HG03521 (cell line): ENCODE data around the gene EGR4.
"Not testable (repeated sequence)": the region's sequence is repeated elsewhere in the genome, so short reads cannot be mapped to it uniquely, and the experiment has no call there.

Experiments used
- ATAC-seq: cut with Tn5 transposase; IDR thresholded peaks from one replicate; pipeline ENCODE4 v1.9.1; 2021; ENCODE audit warnings: mild to moderate bottlenecking, moderate library complexity; ENCODE audit not compliant: unreplicated experiment

EGR4 gene

DNA sequence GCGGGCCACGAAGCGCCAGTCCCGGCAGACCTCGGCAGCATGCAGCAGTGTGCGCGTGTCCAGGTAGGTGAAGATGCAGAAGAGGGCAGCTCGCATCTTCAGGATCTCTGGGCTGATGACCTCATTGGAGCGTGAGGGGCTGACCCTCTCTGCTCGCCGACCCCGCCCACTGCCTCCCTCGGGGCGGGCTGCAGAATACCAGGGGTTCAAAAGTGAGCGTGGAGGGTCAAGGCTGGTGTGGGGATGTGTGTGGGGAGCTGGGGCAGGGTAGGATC, 29.1 kb downstream of the EGR4 start:
- ATAC-seq, result no peak

DNA sequence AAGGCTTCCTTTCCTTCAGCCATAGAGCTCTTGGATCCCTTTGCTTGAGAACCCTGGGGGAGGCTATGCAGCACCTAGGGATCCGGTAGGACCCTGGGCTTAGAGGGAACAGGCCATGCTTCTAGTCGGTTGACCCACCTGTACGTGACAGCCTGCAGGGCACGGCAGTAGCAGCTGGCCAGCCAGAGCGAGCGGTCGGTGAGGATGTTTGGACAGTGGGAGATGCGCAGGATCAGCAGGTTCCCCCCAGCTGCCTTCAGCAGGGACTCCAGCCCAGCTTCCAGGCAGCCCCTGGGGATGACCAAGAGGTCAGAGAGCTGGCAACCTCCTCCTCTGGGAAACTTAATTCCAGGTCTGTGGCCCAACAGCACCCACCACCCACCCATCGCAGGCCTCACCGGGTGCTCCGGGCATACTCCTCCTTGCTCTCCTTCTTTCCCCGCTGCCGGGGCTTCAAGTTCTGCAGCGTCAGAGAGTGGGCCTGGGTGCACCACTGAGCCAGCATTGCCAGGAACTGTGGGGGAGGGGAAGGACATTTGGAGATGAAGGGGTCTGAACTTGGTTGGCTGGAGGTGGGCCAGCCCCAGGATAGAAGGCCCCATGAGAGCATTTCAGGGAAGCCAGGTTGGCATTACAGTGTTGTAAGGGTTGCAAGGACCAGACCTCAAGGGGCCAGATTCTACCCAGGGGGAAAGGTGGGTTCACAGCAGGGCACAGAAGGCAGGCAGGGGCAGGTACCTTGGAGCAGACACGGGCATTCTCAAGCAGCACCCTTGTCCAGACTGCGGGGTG, 29.6 kb downstream of the EGR4 start:
- no peak for ATAC-seq

DNA sequence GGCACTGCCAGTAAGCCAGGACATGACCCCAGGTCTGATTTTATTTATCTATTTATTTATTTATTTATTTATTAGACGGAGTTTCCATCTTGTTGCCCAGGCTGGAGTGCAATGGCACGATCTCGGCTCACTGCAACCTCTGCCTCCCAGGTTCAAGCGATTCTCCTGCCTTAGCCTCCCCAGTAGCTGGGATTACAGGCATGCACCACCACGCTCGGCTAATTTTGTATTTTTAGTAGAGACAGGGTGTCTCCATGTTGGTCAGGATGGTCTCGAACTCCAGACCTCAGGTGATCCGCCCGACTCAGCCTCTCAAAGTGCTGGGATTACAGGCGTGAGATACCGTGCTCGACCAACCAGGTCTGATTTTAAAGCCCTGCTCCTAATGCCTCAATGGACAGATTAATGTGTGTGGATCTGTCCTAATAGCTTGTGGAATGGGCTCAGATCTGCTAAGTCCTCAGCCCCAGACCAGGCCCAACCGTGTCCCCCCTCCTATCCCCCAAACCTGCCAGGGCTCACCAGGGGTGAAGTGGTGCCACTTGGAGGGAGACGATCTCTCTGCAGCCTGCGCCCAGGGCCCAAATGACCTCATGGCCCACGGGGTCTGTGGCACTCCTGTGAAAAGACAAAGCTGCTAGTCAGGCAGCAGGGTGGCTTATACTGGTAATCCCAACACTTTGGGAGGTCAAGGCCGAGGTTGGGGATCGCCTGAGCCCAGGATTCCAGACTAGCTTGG, 30.5 kb downstream of the EGR4 start:
- ATAC-seq, result not testable (repeated sequence)

DNA sequence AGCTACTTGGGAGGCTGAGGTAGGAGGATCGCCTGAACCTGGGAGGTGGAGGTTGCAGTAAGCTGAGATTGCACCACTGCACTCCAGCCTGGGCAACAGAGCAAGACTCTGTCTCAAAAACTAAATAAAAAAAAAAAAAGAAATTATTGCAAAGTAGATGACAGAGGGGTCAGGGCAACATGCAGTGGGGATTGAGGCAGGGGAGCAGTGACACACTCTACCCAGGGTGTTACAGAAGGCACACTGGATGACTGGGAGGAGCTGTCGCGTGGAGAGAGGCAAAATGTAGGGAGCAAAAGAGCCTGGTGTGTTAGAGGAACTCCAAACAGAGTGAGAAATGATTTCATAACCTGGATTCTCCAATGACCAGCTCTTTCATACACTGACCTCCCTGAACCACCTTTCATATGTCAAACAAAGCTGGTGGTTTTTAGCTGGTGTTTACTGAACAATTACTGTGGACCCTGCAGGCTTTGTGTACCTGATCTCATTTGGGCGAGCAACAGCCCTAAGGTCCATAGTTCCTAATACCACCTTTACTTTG, 31.2 kb downstream of the EGR4 start:
- ATAC-seq, result no peak

DNA sequence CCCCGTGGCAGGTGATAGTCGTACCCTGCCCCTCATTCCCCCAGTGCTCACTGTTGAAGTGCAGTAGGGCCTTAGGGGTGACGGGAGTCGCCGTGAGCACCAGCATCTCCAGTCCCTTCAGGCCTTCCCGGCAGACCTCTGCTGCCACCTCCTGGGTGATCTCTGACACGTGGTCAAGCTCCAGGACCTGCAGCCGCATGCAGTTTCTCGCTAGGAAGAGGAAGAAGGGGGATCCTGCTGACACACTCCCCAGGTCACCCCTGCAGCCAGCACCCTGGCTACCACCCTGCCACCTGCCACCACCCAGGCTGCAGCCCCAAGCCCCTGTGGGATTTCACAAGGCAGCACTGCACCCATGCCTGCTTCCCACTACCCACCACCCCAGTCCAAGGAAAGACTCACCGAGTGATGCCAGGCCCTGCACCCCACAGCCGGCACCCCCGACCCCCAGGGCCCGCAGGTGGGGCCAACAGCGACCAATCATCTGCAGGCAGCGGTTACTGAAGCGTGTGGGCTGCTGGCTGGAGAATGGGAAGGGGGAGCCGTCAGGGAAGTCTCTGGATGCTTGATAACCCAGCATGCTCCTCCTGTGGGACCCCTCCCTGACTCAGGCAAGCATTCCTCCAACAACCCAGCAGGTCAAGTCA, 32.9 kb downstream of the EGR4 start:
- ATAC-seq, result no peak

DNA sequence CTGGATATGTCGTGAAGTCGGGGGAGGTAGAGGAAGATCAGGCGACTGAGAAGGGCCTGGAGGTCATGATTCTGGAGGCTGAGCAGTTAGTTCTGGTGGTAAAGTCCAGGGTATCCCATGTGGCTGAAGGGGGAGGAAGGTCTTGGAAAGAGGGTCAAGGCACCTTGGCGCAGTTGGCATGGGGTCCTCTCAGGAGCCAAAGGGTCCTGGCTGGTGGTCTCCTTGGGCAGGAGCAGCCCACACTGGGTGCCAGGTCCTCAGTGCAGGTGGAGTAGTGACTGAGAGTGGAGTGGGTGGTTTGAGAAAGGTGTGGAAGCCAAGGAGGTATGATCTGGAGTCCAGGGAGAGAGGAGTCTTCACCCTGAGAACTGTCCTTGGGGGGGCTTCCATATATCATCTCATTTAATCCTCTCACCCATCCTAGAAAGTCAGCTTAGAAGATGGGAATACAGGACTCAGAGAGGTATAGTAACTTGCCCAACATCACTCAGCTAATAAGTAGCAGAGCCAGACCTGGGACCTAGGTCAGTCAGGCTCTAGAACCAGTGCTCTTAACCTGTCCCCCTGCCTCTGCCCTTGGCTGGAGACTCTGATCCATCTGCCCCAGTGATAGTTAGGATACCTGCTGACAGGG, 33.5 kb downstream of the EGR4 start:
- ATAC-seq, result no peak

DNA sequence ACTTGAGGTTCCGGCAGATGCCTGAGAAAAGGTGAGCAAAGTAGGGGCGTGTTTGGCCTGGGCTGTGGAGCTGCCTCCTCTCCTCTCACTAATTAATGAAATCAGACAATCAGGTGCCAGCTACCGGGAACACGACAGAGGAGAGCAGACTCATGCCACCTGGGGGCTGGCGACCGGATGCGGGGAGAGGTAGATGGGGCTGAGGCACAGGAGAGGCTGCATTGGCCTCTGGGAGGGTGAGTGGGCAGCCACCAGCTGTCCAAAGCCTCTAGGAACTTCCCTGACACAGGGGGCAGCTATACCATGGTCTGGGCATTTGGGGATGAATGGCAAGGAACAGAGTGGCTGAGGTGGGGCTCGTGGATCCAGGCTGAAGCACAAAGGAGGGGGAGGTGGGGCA, 34.1 kb downstream of the EGR4 start:
- ATAC-seq, result no peak

DNA sequence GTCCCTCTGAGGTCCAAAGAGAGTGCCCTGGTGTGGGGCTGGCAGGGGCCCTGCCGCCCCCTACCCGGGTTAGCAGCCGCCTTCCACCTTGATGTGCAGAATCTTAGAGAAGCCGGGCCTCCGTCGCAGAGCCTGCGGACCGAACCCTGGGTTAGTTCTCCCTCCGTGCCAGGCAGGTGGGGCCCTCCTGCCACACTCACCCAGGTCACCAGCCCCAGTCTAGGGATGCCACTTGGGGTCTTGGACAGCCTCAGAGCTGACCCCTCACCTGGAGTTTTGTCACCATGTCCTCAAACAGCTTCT, 34.5 kb downstream of the EGR4 start:
- no peak for ATAC-seq

DNA sequence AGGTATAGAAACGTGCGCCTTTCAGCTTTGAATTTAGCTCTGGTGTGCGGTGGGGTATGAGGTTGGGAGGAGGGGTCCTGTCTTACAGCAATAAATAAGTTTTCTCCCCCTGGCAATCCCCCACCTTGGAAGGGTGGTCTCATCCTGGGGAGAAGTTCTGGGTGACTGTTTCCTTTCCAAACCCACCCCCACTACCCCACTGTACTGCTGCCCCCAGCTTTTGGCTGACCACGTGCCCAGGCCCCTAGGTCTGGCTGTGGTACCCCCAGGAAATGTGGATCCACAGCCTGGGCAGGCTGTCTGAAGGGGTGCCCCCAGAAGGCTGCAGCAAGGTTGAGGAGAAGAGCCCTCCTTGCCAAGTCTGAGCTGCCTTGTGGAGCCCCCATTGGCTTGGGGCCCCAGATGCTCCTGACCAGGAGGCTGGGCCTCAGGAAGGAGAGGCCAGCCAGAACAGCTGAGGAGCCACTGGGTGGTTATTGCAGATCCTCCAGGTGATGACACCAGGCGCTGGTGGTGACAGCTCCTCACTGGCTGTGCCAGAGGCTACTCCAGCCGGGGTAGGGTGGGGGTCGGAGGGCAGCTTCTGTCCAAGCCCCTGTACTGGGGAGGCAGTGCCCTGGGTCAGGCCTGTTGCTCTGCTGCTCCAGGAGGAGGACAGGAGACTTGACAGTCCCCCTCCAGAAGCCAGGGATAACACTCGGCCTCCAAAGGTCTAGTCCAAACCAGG, 35.0 kb downstream of the EGR4 start:
- ATAC-seq, result no peak

DNA sequence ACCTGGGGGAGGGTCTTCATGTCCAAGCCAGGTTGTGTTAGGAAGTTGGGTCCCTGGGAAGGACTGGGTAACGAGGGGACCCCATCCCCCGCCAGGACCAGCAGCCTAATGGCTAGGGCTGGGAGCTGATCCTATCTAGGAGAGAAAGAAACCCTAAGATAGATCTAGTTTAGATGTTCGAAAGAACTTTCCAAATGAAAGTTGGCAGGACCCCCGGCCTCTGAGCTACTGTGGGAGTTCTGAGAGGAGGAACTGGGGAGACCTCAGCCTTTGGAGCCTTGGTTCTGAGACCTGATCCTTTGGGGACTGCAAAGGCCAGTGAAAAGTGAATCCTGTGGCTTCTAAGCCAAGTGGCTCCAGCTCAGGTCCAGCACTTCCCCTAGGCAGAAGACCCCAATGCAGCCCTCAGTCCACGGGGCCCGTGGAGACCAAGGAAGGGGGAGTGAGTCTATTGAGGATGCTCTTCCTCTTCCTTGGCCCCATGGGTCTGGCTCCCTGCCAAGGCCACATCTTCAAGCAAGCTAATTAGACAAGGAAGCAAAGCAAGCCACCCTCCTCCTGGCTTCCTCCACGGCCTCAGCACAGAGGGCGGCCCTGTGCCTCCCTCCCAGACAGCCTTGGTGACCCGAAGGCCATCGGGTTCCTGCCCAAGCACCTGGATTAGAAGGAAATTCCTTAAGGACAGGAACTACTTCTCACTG, 35.8 kb downstream of the EGR4 start:
- ATAC-seq, result no peak

DNA sequence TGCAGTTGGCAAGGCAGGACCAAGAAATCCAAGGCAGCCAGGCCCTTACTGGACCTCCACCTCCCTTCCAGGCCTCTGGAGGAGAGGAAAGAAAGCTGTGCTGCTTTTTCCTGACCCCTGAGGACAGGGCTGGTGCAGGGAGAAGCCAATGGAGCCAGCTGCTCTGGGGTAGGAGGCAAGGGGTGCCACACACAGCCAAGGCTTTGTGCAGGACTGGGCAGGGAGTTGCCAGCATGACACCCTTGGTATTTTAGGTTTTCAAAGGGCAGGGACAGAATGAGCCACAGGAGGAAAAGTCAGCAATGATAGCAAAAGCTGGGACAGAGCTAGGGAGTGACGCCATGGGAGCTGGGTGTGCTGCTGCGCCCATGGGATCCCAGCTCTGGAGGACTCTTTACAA, 36.3 kb downstream of the EGR4 start:
- ATAC-seq, result no peak

DNA sequence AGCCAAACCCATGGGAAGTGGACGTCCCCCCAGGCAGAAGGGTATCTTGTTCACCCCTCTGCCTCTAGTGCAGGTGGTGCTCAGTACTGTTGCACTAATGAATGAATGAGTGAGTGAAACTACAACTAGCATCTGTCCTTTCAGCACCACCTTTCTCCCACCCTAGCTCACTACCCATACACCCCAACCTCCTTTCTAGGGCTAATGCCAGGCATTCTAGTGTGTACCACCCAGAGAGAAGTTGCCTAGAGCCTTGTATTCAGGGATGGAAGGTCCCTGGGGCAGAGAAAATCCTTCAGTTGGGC, 36.8 kb downstream of the EGR4 start:
- ATAC-seq, result no peak

DNA sequence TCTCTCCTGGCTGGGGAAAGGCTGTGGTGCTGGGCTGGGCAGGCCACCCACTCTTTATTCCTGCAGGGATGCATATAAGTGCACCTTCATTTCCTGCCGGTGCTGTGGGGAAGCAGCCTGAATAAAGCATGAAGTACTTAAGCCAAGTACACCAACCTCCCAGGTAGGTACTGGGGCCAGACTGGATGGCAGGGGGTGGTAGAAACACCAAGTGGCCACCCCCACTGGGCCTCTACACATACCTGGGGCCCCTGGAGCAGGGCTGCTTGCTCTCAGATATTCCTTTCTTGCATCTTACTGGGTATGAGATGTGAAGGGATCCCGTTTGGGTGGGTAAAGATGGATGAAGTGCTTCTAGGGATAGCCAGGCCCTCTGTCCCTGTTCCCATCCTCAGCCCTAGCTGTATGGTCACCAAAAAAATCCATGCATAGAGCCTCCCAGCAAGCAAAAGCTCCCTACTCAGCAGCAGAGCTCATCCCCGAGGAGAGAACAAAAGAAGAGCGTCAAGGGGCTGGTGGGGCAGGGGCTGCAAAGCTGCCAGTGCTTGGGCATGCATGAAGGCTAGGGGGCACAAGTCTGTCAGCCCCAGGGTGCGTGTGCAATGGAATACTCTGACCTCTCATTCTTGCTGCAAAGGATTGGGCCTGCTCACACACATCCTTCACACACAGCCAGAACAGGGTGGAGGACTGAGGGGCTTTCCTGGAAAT, 37.3 kb downstream of the EGR4 start:
- no peak for ATAC-seq

DNA sequence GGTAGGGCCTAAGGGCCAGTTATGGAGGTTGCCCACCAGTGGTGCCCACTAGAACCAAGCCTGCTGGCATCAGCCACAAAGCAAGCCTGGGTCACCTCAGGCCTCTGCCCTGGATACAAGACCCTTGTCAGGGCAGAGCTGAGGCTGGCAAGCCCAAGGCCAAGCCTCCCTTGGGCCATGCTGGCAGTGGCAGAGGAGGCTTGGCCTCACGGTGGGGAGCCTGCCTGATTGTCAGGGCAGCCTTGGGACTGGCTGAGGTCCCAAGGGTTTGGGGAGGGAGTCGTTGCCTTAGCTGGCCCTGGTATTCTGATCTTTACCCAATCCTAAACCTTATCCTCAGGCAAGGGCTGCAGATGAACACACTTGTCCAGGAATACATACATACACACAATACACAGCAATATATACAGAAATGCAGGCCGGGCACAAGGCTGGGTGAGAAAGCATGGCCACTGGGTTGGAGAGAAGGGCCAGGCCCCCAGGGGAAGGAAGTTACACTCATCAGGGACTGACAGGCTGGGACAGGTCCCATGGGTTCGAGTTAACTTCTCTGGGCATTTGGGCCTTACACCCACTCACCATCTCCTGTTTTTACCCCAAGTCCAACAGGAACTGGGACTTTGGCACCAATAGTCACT, 38.2 kb downstream of the EGR4 start:
- no peak for ATAC-seq

DNA sequence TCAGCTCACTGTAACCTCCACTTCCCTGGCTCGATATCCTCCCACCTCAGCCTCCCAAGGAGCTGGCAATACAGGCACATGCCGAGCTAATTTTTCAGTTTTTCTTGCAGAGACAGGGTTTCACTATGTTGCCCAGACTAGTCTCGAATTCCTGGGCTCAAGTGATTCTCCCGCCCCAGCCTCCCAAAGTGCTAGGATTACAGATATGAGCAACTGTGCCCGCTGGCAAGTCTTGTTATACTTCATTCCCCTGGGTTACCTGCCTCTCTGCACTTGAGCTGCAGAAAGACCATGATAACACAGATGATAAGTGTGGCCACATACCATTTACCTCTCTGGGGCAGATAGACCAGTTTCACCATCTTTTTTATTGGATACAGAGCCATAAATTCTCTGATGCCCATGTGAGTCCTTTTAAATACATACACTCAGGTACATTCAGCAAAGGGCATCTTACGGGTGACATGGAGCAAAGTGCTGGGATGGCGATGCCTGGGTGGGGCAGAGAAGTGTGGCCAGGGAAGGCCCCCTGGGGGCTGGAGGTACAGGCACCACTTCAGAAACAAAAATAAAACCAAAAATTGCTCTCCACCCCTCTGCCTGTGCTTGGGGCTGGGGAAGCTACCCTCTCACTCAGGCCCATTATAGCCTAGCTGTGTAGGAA, 38.9 kb downstream of the EGR4 start:
- no peak for ATAC-seq

DNA sequence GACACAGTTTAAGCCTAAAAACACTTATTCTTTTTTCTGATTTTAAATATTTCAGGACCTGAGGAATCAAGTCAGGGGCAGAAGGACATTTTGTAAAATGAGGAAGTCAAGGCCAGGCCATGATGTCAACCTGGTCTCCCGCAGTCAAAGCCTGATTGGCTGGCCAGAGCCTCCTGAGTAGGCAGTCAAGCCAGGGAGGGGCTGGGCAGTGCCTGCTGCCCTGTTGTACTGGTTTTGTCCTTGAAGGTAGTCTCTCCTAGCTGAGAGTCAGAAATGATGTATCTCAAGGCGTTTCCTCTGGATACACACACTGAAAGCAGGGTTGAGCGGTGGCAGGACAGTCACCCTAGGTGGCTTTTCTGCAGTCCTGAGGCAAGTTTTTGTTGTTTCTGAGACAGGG, 39.4 kb downstream of the EGR4 start:
- no peak for ATAC-seq

DNA sequence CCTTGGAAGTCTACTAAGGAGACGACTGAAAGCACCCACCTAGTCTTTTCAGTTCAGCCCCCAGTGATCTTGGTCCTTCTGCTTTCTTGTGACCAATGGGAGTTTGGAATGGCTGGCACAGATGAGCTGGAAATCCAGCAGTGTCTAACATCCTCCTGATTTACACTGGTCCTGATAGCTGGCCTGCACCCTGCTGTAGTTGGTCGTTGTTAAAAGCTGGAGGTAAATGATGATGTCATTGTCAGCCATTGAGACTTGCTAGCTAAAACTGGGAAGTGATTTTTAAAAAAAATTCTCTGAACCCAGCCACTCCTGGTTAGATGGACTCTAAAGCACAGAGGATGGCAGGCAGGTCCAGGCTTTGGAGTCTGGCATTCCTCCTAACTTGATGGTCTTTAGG, 39.9 kb downstream of the EGR4 start:
- ATAC-seq, result no peak

DNA sequence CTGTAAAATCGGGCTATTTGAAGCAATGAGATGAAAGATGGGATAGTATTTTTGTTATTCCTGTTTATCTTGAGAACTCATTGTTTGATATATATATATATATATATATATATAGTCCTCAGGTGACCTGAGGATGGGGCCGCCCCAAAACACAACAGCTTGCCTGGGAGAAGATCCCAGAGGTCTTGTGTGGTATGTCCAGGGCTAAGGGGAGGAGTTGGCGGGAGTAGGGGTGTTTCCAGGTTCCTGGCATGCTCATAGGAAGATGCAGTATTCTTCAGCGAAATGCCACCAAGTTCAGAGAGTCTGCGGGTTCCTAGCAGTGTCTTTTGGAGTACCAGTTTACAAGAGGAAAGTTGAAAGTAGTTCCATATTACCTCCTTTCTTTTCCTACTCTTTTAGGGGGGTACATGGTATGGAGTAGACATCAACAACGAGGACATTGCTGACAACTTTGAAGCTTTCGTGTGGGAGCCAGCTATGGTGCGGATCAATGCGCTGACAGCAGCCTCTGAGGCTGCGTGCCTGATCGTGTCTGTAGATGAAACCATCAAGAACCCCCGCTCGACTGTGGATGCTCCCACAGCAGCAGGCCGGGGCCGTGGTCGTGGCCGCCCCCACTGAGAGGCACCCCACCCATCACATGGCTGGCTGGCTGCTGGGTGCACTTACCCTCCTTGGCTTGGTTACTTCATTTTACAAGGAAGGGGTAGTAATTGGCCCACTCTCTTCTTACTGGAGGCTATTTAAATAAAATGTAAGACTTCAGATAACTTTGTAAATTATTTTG, 40.9 kb downstream of the EGR4 start:
- ATAC-seq, result no peak
